ENCODE data around the gene SIGLEC10.

SIGLEC10 gene

DNA sequence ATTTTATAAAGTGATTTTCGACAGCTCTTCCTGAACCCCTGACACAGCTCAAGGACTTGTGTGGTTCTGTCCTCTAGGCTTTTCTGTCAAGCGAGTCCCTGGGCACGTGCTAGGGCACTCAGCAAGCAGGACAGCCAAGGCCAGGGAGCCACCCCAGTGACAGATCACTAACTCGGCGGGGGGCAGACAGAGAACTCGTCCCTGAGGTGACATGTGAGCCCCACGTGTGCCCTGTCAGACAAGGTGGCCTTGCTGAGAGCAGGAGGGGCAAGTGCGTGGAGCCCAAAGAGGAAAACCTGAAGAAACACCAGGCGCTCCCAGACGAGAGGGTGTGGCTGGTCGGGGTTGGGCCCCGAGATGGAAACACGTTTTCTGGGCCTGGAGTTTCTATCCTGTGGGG lies 56.2 kb downstream of the SIGLEC10 start:
- Histone ChIP-seq H3K9ac (ENCODE audit: low read depth, low read length) (no peak overlapping the region), H3K4me3 (ENCODE audit: low read length) (no peak overlapping the region), H3K9me3 (ENCODE audit: insufficient read depth, low read depth, low read length) (no peaks in the 10 kb centered on the region), H3K27me3 (ENCODE audit: insufficient read depth, low read length) (no peaks in the 10 kb centered on the region), H3K4me1 (ENCODE audit: insufficient read depth, low read length) (peaks cover 8% of the 10 kb centered on the region; the same call in 1 of the 2 replicates), H3K36me3 (ENCODE audit: insufficient read depth, low read length) (no peaks in the 10 kb centered on the region), H3K27ac (ENCODE audit: low read depth, low read length) (no peak overlapping the region)
- 89% methylated on average over 13 of the region's 13 CpGs for WGBS

All from HUES64 (cell line).